KOPT-K1 (cell line): ENCODE results near the gene TAF8.

Experiments used
- H3K27ac ChIP-seq: fragments of 200-600 bp; sonication (generic); 2 replicates; pipeline ENCODE4 v1.5.1; 2016; ENCODE audit warnings: antibody characterized with exemption, mild to moderate bottlenecking, low read depth, low read length; ENCODE audit not compliant: poor library complexity, severe bottlenecking
- H3K36me3 ChIP-seq: fragments of 200-600 bp; sonication (generic); 2 replicates; pipeline ENCODE4 v1.5.1; 2017; ENCODE audit warnings: antibody characterized with exemption, mild to moderate bottlenecking, low read length, moderate library complexity; ENCODE audit not compliant: insufficient read depth
- H3K9me3 ChIP-seq: fragments of 200-600 bp; sonication (generic); 2 replicates; pipeline ENCODE4 v1.5.1; 2017; ENCODE audit warnings: antibody characterized with exemption, low read length, mild to moderate bottlenecking; ENCODE audit not compliant: insufficient read depth, poor library complexity, severe bottlenecking

TAF8 gene

GRCh38 chr6:42112351-42112750 lies 62.0 kb downstream of the TAF8 start:
- Histone ChIP-seq H3K9me3 (no peaks in the 10 kb centered on the region), H3K36me3 (no peaks in the 10 kb centered on the region), H3K27ac (no peak overlapping the region)

DNA sequence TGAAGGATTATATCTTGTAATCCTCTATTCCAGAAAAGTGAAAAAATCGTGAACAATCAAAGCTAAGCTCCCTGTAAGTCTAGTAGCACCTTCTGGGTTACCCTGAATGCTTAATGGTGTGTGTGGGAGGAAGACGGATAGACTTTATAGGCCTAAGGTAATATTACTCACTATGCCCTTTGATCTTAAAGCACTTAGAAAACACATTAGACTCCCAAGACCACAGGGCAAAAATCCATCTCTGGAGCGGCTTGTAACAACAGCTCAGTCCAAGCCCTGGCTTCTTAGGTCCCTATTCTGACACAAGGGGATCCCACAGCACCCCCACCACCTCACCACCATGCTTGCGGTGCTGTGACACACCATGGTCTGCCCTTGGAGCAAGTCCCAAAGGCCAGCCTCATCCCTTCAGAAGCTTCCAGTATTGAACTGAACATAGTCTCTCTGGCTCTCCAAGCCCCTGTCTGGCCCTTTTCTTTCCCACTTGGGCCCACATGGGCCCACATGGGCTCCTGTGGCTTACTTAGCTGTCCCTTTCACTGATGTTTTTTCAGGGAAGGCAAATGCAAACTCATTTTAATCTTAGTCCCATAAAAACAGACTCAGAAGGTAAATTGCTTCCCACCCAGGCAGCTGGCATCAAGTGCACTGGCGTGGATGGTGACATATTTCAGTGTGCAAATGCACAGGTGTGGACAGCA lies 63.8 kb downstream of the TAF8 start:
- Histone ChIP-seq H3K9me3 (no peaks in the 10 kb centered on the region), H3K36me3 (no peaks in the 10 kb centered on the region), H3K27ac (no peak overlapping the region)

GRCh38 chr6:42117843-42118161 lies 67.5 kb downstream of the TAF8 start:
- H3K36me3 ChIP-seq: no peaks in the 10 kb centered on the region
- H3K9me3 ChIP-seq: no peaks in the 10 kb centered on the region
- H3K27ac ChIP-seq: no peak overlapping the region

DNA sequence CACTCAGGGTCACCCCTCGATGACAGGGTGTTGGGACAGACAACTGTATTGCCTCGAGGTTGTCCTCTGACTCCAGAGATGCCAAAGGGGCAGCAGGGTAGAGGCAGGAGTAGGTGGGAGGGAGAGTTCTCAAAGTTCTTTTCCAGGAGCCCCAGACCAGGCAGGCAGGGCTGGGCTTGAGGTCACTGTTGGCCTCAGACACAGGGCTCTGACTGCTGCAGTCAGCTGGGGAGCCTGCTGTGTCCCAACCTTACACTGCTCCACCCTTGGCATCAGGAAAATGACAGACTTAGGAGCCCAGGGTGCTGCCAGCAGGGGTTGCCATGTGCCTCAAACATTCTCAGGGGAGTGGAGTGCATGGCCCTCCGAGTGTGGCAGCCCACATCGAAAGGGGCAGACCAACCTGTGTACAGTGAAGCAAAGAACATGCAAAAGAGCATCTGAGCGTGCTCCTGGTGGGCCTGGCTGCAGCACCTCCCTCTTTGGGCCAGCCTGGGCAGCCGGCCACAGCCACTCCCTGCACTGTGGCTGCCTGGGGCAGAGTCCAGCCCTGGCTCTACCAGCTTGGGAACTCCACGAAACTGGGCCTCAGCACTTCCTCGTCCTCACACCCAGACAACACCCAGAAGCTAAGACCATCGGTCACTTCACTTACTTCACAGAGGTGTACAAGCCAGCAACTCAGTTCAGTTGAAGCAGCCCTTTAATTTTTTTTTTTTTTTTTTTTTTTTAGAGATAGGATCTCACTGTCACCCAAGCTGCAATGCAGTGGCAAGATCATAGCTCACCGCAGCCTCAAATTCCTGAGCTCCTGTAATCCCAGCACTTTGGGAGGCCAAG lies 68.1 kb downstream of the TAF8 start:
- H3K9me3 ChIP-seq: no peaks in the 10 kb centered on the region
- H3K27ac ChIP-seq: no peak overlapping the region

DNA sequence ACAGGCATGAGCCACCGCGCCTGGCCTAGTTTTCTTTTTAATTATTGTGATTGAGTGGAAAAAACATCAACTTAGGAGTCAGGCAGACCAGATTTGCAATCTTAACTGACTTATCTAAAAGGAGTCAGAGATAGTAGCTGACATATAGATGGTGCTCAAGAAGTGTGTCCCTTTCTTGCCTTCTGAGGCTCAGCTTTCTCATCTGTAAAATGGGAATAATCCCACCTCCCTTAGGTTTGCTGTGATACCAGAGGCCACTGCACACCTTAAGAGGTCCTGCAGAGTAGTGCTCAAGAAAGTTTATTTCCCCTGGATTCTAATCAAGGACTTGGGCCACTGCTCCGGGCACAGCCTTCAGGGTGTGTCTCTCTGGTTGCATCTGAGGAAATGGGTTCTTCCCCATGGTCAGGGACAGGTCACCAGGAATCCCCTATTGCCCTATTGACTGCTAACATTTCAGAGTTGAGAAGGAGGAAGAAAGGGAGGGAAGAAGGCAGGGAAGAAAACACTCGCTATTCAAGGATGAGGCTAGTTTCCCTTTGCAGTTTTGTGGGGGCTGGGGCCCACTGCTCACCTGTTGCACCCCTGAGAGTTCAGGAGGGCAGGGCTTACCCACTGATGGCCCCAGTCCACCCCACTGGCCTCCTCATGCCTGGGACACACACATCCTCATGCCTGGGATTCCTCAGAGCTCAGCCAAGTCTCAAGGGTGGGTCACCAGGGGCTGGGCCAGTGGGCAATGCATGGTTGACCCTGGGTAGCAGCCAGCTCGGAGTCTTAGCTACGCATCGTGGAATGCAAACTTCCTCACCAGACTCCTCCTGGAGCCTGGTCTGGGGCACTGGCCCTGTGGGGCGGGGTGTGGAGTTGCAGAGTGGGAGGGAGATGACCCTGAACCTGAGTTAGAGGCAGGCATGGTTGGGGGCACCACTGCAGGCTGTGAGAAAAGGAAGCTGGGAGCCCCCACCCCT lies 70.9 kb downstream of the TAF8 start:
- Histone ChIP-seq H3K27ac (no peak overlapping the region), H3K36me3 (no peaks in the 10 kb centered on the region), H3K9me3 (no peaks in the 10 kb centered on the region)

More for the DNA sequence above, 68.1 kb downstream of the TAF8 start:
- no peaks in the 10 kb centered on the region for H3K36me3 ChIP-seq

DNA sequence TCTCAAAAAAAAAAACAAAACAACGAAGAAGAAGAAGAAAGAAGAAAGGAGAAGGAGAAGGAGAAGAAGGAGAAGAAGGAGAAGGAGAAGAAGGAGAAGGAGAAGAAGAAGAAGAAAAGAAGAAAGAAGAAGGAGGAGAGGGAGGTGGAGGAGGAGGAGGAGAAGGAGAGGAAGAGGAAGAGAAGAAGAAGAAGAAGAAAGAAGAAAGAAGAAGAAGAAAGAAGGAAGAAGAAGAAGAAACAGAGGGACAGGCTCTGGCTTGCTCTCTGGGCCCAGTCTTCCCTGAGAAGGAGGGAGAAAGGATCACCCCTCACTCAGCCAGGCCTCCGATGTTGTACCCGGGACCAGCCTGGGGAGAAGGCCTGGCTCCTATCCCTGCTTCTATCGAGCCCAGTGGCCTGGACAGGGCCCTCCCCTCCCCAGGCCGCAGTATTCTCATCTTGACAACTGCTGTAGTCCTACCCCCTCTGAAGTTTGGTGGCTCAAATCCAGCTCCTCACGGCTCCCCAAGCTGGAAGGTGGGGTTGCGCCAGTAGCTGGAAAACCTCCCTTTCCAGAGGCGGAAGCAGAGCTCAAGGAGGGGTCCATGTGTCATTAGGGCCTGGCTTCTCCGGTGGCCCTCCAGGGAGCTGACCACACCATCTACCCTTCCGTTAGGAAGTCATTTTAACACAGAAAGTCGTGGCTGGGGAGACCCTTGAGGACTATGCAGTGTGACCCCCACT lies 73.2 kb downstream of the TAF8 start:
- no peaks in the 10 kb centered on the region for H3K9me3 ChIP-seq
- no peaks in the 10 kb centered on the region for H3K36me3 ChIP-seq
- H3K27ac ChIP-seq: no peak overlapping the region

- Histone ChIP-seq H3K36me3 (no peaks in the 10 kb centered on the region), H3K9me3 (no peaks in the 10 kb centered on the region), H3K27ac (no peak overlapping the region)
Observed at GRCh38 chr6:42124223-42124836, 74.0 kb downstream of the TAF8 start.

GRCh38 chr6:42125231-42125630 lies 74.9 kb downstream of the TAF8 start:
- no peaks in the 10 kb centered on the region for H3K9me3 ChIP-seq
- H3K27ac ChIP-seq: no peak overlapping the region
- no peaks in the 10 kb centered on the region for H3K36me3 ChIP-seq

GRCh38 chr6:42125663-42126062 lies 75.3 kb downstream of the TAF8 start:
- H3K36me3 ChIP-seq: no peaks in the 10 kb centered on the region
- no peak overlapping the region for H3K27ac ChIP-seq
- H3K9me3 ChIP-seq: no peaks in the 10 kb centered on the region

DNA sequence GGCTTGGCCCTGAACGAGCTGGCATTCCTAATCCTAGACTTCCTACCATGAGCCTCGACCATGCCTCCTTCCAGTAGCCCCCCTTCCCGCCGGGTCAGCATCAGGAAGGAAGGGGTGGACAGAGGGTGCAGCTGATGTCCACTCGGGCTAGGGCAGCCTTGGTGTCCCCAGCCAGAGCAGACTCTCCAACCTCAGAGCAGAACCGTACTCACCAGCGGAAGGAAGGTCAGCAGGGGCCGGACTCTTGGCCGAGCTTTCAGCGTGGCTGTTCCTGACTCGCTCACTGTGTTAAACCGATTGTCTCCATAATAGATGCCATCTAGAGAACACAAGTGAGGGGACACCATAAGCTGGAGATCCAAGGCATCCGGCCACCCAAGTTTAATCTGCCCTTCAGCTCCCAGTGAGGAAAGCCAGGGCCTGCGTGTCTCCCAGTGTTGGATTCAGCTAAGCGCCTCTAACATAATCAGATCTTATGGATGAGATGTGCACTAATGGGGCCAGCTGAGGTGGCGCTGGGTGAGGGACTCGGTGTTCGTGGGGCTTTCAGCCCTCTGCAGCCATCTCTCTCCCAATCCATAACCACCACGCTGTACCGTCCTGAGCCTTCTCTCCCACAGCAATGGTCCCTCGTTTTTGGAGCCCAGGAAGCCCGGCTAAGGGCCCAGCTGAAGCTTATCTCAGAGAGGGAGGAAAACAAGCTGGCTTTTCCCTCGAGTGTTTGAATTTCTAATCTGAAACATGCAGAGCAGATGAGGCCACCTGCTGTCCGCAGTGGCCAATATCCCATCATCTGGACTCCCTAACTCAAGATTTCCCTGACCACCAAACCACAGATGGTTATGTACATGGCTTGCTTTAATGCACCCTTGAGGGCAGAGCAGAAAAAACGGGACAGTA lies 78.4 kb downstream of the TAF8 start:
- Histone ChIP-seq H3K36me3 (no peaks in the 10 kb centered on the region), H3K9me3 (no peaks in the 10 kb centered on the region), H3K27ac (no peak overlapping the region)

DNA sequence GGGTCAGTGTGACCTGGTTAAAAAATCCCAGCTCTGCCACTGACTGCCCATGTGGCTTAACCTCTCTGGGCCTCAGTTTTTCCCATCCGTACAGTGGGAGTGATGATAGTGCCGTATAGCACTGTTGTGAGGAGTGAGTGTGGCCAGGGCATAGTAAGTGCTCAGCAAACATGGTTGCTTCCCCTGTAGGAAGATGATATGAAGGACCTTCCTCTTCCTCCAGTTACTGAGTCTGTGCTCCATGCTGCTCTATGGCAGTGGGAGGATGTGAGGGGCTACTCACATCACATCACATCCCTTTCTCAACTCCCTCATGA lies 79.0 kb downstream of the TAF8 start:
- Histone ChIP-seq H3K27ac (no peak overlapping the region), H3K36me3 (no peaks in the 10 kb centered on the region), H3K9me3 (no peaks in the 10 kb centered on the region)

- H3K27ac ChIP-seq: no peak overlapping the region
- no peaks in the 10 kb centered on the region for H3K9me3 ChIP-seq
- H3K36me3 ChIP-seq: no peaks in the 10 kb centered on the region
Observed at GRCh38 chr6:42131531-42131930, 81.2 kb downstream of the TAF8 start.

DNA sequence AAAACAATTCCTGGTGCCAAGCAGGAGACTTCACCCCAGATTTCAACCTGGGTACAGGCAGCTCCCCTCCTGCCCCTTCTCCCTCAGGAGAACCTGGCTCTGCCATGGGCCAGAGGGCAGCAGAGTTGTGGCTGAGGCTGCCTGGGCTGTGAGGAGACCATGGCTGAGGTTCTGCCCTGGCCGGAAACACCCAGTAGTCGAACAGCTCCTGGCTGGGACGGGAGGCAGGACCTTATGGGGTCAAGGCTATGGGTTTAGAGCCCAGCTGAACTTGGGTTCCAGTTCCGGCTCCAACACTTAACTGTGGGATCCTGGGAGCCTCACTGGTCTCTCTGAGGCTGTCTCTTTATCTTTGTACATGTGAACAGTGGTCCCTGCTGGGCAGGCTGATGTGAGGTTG lies 83.6 kb downstream of the TAF8 start:
- Histone ChIP-seq H3K9me3 (no peaks in the 10 kb centered on the region), H3K27ac (no peak overlapping the region), H3K36me3 (no peaks in the 10 kb centered on the region)

- Histone ChIP-seq H3K9me3 (no peaks in the 10 kb centered on the region), H3K36me3 (no peaks in the 10 kb centered on the region), H3K27ac (no peak overlapping the region)
Observed at GRCh38 chr6:42135161-42135560, 84.8 kb downstream of the TAF8 start.
